MM.1S (cell line): Measurements from ENCODE around the gene STIM1.

Experiments
- EZH2 ChIP-seq: fragments of 300-600 bp; sonication (generic); optimal IDR thresholded peaks from 2 replicates; pipeline ENCODE3; 2017; ENCODE audit warnings: low read depth, mild to moderate bottlenecking, antibody characterized with exemption, low read length, mixed read lengths
- EZH2phosphoT487 ChIP-seq: fragments of 300-600 bp; sonication (generic); IDR thresholded peaks from 2 replicates; pipeline ENCODE4 v1.6.1; 2018; ENCODE audit warnings: antibody characterized with exemption, low read length
- TF ChIP-seq, protein P1 (sequence below): fragments of 300-600 bp; sonication (generic); IDR thresholded peaks from 2 replicates; pipeline ENCODE4 v1.5.1; 2016; ENCODE audit warnings: antibody characterized with exemption, low read length, mixed read lengths

DNA sequence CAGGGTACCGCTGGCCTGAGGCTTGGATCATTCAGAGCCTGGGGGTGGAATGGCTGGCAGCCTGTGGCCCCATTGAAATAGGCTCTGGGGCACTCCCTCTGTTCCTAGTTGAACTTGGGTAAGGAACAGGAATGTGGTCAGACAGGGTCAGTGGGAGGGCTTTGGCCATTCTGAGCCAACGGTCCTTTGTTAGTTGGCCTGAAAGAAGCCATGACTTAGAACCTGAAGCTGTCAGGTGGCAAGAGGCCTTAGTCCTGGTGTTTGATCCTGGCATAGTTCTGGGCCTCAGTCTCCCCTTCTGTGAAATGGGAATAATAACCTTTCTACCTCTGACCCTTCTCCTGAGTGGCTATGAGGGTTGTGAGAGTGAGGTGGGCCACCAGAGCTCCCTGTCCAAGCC, 38.8 kb upstream of the STIM1 start:
- TF ChIP-seq, protein P1, sequence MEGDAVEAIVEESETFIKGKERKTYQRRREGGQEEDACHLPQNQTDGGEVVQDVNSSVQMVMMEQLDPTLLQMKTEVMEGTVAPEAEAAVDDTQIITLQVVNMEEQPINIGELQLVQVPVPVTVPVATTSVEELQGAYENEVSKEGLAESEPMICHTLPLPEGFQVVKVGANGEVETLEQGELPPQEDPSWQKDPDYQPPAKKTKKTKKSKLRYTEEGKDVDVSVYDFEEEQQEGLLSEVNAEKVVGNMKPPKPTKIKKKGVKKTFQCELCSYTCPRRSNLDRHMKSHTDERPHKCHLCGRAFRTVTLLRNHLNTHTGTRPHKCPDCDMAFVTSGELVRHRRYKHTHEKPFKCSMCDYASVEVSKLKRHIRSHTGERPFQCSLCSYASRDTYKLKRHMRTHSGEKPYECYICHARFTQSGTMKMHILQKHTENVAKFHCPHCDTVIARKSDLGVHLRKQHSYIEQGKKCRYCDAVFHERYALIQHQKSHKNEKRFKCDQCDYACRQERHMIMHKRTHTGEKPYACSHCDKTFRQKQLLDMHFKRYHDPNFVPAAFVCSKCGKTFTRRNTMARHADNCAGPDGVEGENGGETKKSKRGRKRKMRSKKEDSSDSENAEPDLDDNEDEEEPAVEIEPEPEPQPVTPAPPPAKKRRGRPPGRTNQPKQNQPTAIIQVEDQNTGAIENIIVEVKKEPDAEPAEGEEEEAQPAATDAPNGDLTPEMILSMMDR: no peak
- TF ChIP-seq EZH2phosphoT487 (no peak), EZH2 (no peak)
